HG02870 (cell line): ENCODE data around the gene AAGAB.
"Not testable (repeated sequence)": the region's sequence is repeated elsewhere in the genome, so short reads cannot be mapped to it uniquely, and the experiment has no call there.

Source experiments
- ATAC-seq: cut with Tn5 transposase; IDR thresholded peaks from one replicate; pipeline ENCODE4 v1.9.1; 2021; ENCODE audit warnings: mild to moderate bottlenecking, moderate library complexity; ENCODE audit not compliant: unreplicated experiment

AAGAB gene

GRCh38 chr15:67254238-67255175, at the start of gene AAGAB, which contains the start of gene IQCH:
AAGAB (minus strand) TSS chr15:67254661; CDS start chr15:67254631, 30 bp downstream.
IQCH (plus strand) TSS chr15:67254786; CDS start chr15:67254897, 111 bp downstream.
- ATAC-seq, result peak; percentile 85

GRCh38 chr15:67303490-67304363, 49.3 kb upstream of the AAGAB start:
- ATAC-seq, result no peak

- ATAC-seq, result no peak
Observed at GRCh38 chr15:67300266-67301025, 46.0 kb upstream of the AAGAB start.

GRCh38 chr15:67296684-67297083, 42.2 kb upstream of the AAGAB start:
- no peak for ATAC-seq

GRCh38 chr15:67296188-67296587, 41.7 kb upstream of the AAGAB start:
- ATAC-seq, result no peak

- ATAC-seq, result no peak
Observed at GRCh38 chr15:67290319-67290718, 35.9 kb upstream of the AAGAB start.

GRCh38 chr15:67286400-67286799, 31.9 kb upstream of the AAGAB start:
- ATAC-seq, result not testable (repeated sequence)

GRCh38 chr15:67285625-67286024, 31.2 kb upstream of the AAGAB start:
- not testable (repeated sequence) for ATAC-seq

- ATAC-seq, result no peak
Observed at GRCh38 chr15:67281714-67282113, 27.3 kb upstream of the AAGAB start.

- ATAC-seq, result no peak
Observed at GRCh38 chr15:67280217-67280616, 25.8 kb upstream of the AAGAB start.

- ATAC-seq, result no peak
Observed at GRCh38 chr15:67276666-67277065, 22.2 kb upstream of the AAGAB start.

GRCh38 chr15:67274236-67274635, 19.8 kb upstream of the AAGAB start:
- ATAC-seq, result no peak

GRCh38 chr15:67267951-67268941, 13.8 kb upstream of the AAGAB start:
- no peak for ATAC-seq

- no peak for ATAC-seq
Observed at GRCh38 chr15:67267440-67267839, 13.0 kb upstream of the AAGAB start.

GRCh38 chr15:67266870-67267269, 12.4 kb upstream of the AAGAB start:
- no peak for ATAC-seq

GRCh38 chr15:67259806-67260205, 5.3 kb upstream of the AAGAB start:
- no peak for ATAC-seq

GRCh38 chr15:67259379-67259778, 4.9 kb upstream of the AAGAB start:
- ATAC-seq, result no peak

GRCh38 chr15:67258412-67258811, 4.0 kb upstream of the AAGAB start:
- not testable (repeated sequence) for ATAC-seq

GRCh38 chr15:67256051-67256450, 1.6 kb upstream of the AAGAB start:
- ATAC-seq, result no peak
